Measurements from ENCODE around the gene KLK10. TPM values are rescaled to one million over a fixed set of nuclear protein-coding genes. Genes with fewer than 3 reads are reported as not detected.
"Not testable (repeated sequence)": the region's sequence is repeated elsewhere in the genome, so short reads cannot be mapped to it uniquely, and the experiment has no call there.

The KLK10 gene
- total RNA-seq, 4 donors from 2014 or later, result not detected

- Histone ChIP-seq H3K9me3 (no peaks in the 10 kb centered on the region), H3K36me3 (no peaks in the 10 kb centered on the region), H3K4me3 (no peak overlapping the region), H3K27ac (replicated peaks in 1 of 4) (no peak overlapping the region), H3K27me3 (peaks cover 0 to 77% (median 0%) of the 10 kb centered on the region in 4 donors), H3K4me1 (no peaks in the 10 kb centered on the region)
- TF ChIP-seq EP300 (IDR thresholded peaks at IDR 0.05), result no peak
- no peak for TF ChIP-seq POLR2A (IDR thresholded peaks at IDR 0.05; ENCODE audit: low read depth)
- no peak for TF ChIP-seq CTCF (IDR thresholded peaks at IDR 0.05)
- no peak for TF ChIP-seq POLR2AphosphoS5 (IDR thresholded peaks at IDR 0.05)
- WGBS, result 76% methylated on average over 9 of the region's 9 CpGs
- intact Hi-C loops (cut with DNase I), result no loop called here
- no peak for DNase-seq (ENCODE audit: extremely low spot score)
Measured at GRCh38 chr19:50972795-50973376, 46.6 kb downstream of the KLK10 start.

- H3K4me1 ChIP-seq; H3K36me3 ChIP-seq; DNase-seq (ENCODE audit: extremely low spot score); H3K27ac ChIP-seq (replicated peaks in 1 of 4); intact Hi-C loops (cut with DNase I); H3K9me3 ChIP-seq; H3K4me3 ChIP-seq: not testable (repeated sequence)
- WGBS, result 80% methylated on average over 3 of the region's 3 CpGs
- H3K27me3 ChIP-seq, result peaks cover 0 to 77% (median 0%) of the 10 kb centered on the region in 4 donors
Measured at GRCh38 chr19:50969810-50970209, 49.7 kb downstream of the KLK10 start.

GRCh38 chr19:50969413-50969760, 50.1 kb downstream of the KLK10 start, which contains the start of gene KLK6:
TSS of gene KLK6 (minus strand) at chr19:50969591. CDS start at chr19:50968104, 1,487 bp downstream.
- no peak for DNase-seq (ENCODE audit: extremely low spot score)
- Histone ChIP-seq H3K4me1 (no peaks in the 10 kb centered on the region), H3K27ac (replicated peaks in 1 of 4) (no peak within 1 kb of the TSS), H3K27me3 (peaks cover 0 to 77% (median 0%) of the 10 kb centered on the region in 4 donors), H3K9me3 (no peaks in the 10 kb centered on the region), H3K36me3 (no peaks in the 10 kb centered on the region), H3K4me3 (no peak within 1 kb of the TSS)
- no peak for TF ChIP-seq CTCF (IDR thresholded peaks at IDR 0.05)
- TF ChIP-seq EP300 (IDR thresholded peaks at IDR 0.05), result no peak
- TF ChIP-seq POLR2A (IDR thresholded peaks at IDR 0.05; ENCODE audit: low read depth), result no peak
- intact Hi-C loops (cut with DNase I), result no loop called here
- 73% methylated on average over 17 of the region's 19 CpGs for WGBS

- Histone ChIP-seq H3K4me1 (no peaks in the 10 kb centered on the region), H3K36me3 (no peaks in the 10 kb centered on the region), H3K27ac (replicated peaks in 1 of 4) (no peak overlapping the region), H3K9me3 (peaks cover 0 to 2% (median 0%) of the 10 kb centered on the region in 4 donors), H3K4me3 (no peak overlapping the region), H3K27me3 (peaks cover 0 to 81% (median 0%) of the 10 kb centered on the region in 4 donors)
- no peak for DNase-seq (ENCODE audit: extremely low spot score)
- 33% methylated on average over 5 of the region's 7 CpGs for WGBS
- intact Hi-C loops (cut with DNase I), result no loop called here
- TF ChIP-seq POLR2A (IDR thresholded peaks at IDR 0.05; ENCODE audit: low read depth) (no peak), CTCF (IDR thresholded peaks at IDR 0.05) (no peak), EP300 (IDR thresholded peaks at IDR 0.05) (no peak), POLR2AphosphoS5 (IDR thresholded peaks at IDR 0.05) (no peak)
Measured at GRCh38 chr19:50968716-50969412, 50.6 kb downstream of the KLK10 start.

GRCh38 chr19:50967929-50968715, 51.4 kb downstream of the KLK10 start:
- H3K27ac ChIP-seq (replicated peaks in 1 of 4), result no peak overlapping the region
- peaks cover 0 to 3% (median 0%) of the 10 kb centered on the region in 4 donors for H3K9me3 ChIP-seq
- H3K4me1 ChIP-seq, result no peaks in the 10 kb centered on the region
- intact Hi-C loops (cut with DNase I), result no loop called here
- H3K36me3 ChIP-seq, result no peaks in the 10 kb centered on the region
- no peak overlapping the region for H3K4me3 ChIP-seq
- 37% methylated on average over 20 of the region's 20 CpGs for WGBS
- no peak for TF ChIP-seq CTCF (IDR thresholded peaks at IDR 0.05)
- TF ChIP-seq POLR2AphosphoS5 (IDR thresholded peaks at IDR 0.05), result no peak
- TF ChIP-seq POLR2A (IDR thresholded peaks at IDR 0.05; ENCODE audit: low read depth), result no peak
- no peak for TF ChIP-seq EP300 (IDR thresholded peaks at IDR 0.05)
- no peak for DNase-seq (ENCODE audit: extremely low spot score)
- peaks cover 0 to 88% (median 0%) of the 10 kb centered on the region in 4 donors for H3K27me3 ChIP-seq

Measured in esophagus muscularis mucosa (tissue), 4 donors.